ENCODE data around the gene NBPF11. TPM values are rescaled to one million over a fixed set of nuclear protein-coding genes. Genes with fewer than 3 reads are reported as not detected.
"Not testable (repeated sequence)": the region's sequence is repeated elsewhere in the genome, so short reads cannot be mapped to it uniquely, and the experiment has no call there.

The NBPF11 gene
- polyA plus RNA-seq, 1 experiment: 7.6 TPM

DNA sequence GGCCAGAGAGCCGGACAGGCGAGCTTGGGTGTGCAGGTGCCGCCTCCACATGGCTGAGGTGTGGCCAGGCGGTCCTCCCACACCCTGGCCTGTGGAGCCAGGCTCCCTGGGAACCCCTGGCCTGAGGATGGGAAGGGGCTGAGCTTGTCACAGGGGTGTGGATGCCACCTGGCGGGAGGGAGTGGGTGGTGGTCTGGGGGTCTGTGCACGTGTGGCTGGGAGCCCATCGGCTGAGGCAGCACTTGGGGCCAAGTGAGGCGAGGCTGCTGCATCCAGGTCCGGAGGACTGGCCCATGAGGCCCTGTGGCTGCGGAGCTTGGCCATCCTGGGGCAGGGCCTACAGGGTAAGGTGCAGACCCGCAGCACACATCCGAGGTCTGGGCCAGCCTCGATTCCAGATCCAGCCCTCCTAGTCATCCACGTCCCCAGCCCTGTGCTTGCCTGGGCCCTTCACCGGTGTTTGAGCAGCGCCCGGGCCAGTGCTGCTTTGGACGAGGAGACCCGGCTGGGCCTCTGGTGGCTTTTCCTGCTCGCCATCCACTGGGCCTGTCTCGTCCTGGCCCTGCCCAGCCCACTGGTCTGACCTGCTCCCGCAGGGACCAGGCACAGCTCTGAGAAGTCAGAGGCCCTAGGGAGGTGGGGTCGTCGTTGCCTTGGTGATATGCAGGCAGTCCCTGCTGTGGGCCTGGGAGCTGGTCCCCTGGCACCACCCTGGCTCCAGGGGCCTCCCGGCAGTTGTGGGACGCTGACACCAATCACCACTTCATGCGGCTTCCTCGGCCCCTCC, 4.8 kb downstream of the NBPF11 start:
- H3K4me3 ChIP-seq (ENCODE audit: low read depth, low read length); CTCF ChIA-PET; H3K9me3 ChIP-seq (ENCODE audit: control insufficient read depth, insufficient read depth, low read length); H3K27ac ChIP-seq (ENCODE audit: low read depth, low read length); DNase-seq (ENCODE audit: low read depth, low spot score); H3K27me3 ChIP-seq (ENCODE audit: control insufficient read depth, insufficient read depth, low read length); POLR2A ChIA-PET: not testable (repeated sequence)

DNA sequence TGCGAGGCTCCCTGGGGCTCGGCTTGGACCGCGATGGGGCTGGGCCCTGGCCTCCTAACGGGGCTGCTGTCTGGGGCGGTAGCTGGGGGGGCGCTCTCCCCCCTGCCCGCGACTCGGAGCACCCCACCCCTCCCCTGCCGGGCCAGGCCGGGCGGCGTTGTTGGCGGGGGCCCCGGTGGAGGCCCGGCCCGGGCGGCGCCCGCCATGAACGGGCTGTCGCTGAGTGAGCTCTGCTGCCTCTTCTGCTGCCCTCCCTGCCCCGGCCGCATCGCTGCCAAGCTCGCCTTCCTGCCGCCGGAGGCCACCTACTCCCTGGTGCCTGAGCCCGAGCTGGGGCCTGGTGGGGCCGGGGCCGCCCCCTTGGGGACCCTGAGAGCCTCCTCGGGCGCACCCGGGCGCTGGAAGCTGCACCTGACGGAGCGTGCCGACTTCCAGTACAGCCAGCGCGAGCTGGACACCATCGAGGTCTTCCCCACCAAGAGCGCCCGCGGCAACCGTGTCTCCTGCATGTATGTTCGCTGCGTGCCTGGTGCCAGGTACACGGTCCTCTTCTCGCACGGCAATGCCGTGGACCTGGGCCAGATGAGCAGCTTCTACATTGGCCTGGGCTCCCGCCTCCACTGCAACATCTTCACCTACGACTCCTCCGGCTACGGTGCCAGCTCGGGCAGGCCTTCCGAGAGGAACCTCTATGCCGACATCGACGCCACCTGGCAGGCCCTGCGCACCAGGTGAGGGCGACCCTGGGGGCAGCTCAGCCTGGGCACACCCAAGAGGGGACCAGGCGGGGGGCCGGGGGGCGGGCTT, 5.7 kb downstream of the NBPF11 start:
- H3K27ac ChIP-seq (ENCODE audit: low read depth, low read length); H3K4me3 ChIP-seq (ENCODE audit: low read depth, low read length); H3K9me3 ChIP-seq (ENCODE audit: control insufficient read depth, insufficient read depth, low read length); POLR2A ChIA-PET; H3K27me3 ChIP-seq (ENCODE audit: control insufficient read depth, insufficient read depth, low read length); CTCF ChIA-PET; DNase-seq (ENCODE audit: low read depth, low spot score): not testable (repeated sequence)

DNA sequence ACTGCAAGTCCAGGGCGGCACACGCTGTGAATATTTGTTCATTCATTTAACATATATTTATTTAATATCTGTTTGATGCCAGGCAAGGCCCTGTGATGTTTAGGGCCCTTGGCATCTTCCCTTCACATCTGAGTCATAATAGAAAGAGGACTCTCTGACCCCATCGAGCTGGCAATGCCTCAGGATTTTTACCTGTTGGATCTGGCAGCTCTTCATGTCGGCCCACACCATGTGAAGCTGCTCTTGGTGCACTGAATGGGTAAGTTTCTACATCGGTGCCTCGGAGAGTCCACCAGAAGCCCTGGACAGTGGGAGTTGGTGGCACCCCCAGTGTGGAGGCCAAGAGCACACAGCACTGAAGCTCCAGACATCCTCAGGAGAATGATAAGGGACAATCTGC, 8.9 kb downstream of the NBPF11 start:
- POLR2A ChIA-PET; H3K27me3 ChIP-seq (ENCODE audit: control insufficient read depth, insufficient read depth, low read length); H3K27ac ChIP-seq (ENCODE audit: low read depth, low read length); H3K9me3 ChIP-seq (ENCODE audit: control insufficient read depth, insufficient read depth, low read length); DNase-seq (ENCODE audit: low read depth, low spot score); H3K4me3 ChIP-seq (ENCODE audit: low read depth, low read length); CTCF ChIA-PET: not testable (repeated sequence)

DNA sequence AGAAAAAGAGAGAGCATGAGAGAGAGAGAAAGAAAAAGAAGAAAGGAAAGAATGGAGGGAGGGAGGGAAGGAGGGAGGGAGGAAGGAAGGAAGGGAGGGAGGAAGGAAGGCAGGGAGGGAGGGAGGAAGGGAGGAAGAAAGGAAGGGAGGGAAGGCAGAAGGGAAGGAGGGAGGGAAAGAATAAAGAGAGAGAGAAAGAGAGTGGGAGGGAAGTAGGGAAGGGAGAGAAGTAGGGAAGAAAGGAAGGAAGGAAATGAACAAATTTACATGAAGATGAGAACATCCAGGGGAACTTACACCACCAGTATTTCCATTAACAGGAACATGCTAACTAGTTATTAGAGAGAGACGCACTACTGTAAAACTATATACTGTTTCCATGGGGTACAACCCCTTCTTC, 10.1 kb downstream of the NBPF11 start:
- CTCF ChIA-PET: interaction anchor here (0.6 kb wide), 1 partner anchor 869 kb away, joined by 7 read pairs; no protein-coding TSS in a partner anchor
- DNase-seq (ENCODE audit: low read depth, low spot score); POLR2A ChIA-PET; H3K9me3 ChIP-seq (ENCODE audit: control insufficient read depth, insufficient read depth, low read length); H3K27me3 ChIP-seq (ENCODE audit: control insufficient read depth, insufficient read depth, low read length); H3K4me3 ChIP-seq (ENCODE audit: low read depth, low read length); H3K27ac ChIP-seq (ENCODE audit: low read depth, low read length): not testable (repeated sequence)

DNA sequence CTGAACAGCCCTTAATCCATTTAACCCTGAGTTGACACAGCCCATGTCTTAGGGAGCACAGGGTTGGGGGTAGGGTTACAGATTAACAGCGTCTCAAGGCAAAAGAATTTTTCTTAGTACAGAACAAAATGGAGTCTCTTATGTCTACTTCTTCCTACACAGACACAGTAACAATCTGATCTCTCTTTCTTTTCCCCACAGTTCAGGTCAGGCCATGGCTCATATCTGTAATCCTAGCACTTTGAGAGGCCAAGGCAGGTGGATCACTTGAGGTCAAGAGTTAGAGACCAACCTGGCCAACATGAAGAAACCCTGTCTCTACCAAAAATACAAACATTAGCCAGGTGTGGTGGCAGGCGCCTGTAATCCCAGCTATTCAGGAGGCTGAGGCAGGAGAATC, 13.5 kb downstream of the NBPF11 start:
- POLR2A ChIA-PET; H3K27ac ChIP-seq (ENCODE audit: low read depth, low read length); DNase-seq (ENCODE audit: low read depth, low spot score); H3K9me3 ChIP-seq (ENCODE audit: control insufficient read depth, insufficient read depth, low read length); H3K4me3 ChIP-seq (ENCODE audit: low read depth, low read length); H3K27me3 ChIP-seq (ENCODE audit: control insufficient read depth, insufficient read depth, low read length); CTCF ChIA-PET: not testable (repeated sequence)

DNA sequence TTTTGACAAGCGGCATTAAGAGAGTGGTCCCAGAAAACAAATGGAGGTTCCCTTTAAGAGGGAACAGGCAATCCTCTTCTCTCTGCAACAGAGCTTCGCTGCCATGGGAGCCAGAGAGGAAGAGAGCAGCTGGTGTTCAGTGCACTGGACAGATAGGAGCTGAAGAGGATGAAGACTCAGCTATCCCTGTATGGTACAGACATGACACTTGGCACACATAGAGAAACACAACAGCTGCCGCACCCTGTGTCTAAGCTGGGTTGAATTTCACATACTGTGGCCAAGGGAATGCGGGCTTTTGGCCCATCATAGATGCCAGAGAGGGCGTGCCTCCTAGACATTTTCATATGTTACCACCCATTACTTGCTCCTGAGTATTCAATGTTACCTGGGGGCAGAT, 29.7 kb downstream of the NBPF11 start:
- POLR2A ChIA-PET; CTCF ChIA-PET; DNase-seq (ENCODE audit: low read depth, low spot score): not testable (repeated sequence)

DNA sequence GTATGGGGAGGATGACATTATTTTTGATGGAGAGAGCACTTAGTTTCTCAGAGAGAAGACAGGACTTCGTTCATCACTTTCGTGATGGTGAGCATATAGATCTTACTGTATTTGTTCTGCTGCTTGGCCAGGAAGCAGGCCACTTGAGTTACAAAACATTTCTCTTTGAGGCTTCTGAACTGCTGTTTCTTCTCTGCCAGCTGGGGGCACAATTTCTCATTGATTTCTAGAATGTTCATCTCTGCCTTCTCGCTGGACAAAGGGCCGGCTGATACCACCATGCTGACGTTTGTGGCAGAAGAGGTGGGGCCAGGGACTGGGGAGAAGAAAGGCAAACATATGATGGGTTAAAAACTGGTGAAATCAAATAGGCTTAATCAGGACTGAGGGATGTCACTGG, 31.7 kb downstream of the NBPF11 start:
- POLR2A ChIA-PET; H3K4me3 ChIP-seq (ENCODE audit: low read depth, low read length); H3K27ac ChIP-seq (ENCODE audit: low read depth, low read length); CTCF ChIA-PET; DNase-seq (ENCODE audit: low read depth, low spot score); H3K27me3 ChIP-seq (ENCODE audit: control insufficient read depth, insufficient read depth, low read length); H3K9me3 ChIP-seq (ENCODE audit: control insufficient read depth, insufficient read depth, low read length): not testable (repeated sequence)
- TF ChIP-seq, protein P1, sequence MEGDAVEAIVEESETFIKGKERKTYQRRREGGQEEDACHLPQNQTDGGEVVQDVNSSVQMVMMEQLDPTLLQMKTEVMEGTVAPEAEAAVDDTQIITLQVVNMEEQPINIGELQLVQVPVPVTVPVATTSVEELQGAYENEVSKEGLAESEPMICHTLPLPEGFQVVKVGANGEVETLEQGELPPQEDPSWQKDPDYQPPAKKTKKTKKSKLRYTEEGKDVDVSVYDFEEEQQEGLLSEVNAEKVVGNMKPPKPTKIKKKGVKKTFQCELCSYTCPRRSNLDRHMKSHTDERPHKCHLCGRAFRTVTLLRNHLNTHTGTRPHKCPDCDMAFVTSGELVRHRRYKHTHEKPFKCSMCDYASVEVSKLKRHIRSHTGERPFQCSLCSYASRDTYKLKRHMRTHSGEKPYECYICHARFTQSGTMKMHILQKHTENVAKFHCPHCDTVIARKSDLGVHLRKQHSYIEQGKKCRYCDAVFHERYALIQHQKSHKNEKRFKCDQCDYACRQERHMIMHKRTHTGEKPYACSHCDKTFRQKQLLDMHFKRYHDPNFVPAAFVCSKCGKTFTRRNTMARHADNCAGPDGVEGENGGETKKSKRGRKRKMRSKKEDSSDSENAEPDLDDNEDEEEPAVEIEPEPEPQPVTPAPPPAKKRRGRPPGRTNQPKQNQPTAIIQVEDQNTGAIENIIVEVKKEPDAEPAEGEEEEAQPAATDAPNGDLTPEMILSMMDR (IDR thresholded peaks at IDR 0.05; ENCODE audit: low read depth, low read length): peak; percentile 14; the same call in 1 of the 2 replicates

More for the DNA sequence above, 29.7 kb downstream of the NBPF11 start:
- H3K4me3 ChIP-seq (ENCODE audit: low read depth, low read length); H3K27ac ChIP-seq (ENCODE audit: low read depth, low read length); H3K9me3 ChIP-seq (ENCODE audit: control insufficient read depth, insufficient read depth, low read length); H3K27me3 ChIP-seq (ENCODE audit: control insufficient read depth, insufficient read depth, low read length): not testable (repeated sequence)

DNA sequence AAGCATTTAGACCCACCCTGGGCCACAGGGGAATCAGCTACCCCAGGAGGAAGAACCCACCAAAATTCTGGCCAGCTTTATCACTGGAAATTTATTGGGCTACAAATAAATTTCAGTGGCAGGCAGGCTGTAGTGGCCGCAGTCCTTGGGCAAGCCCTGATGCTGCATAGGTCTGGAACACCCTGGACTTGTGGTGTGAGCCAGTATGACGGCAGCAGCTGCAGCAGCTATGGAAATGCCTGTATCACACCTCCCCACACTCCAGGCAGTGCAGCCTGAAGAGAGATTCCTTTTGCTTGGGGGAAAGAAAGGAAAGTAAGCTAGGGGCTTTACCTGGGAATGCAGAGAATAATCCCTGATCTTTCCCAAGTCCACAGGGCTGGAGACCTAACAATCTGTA, 56.3 kb downstream of the NBPF11 start:
- H3K9me3 ChIP-seq (ENCODE audit: control insufficient read depth, insufficient read depth, low read length); H3K27me3 ChIP-seq (ENCODE audit: control insufficient read depth, insufficient read depth, low read length); POLR2A ChIA-PET; CTCF ChIA-PET; H3K27ac ChIP-seq (ENCODE audit: low read depth, low read length); H3K4me3 ChIP-seq (ENCODE audit: low read depth, low read length); DNase-seq (ENCODE audit: low read depth, low spot score): not testable (repeated sequence)

DNA sequence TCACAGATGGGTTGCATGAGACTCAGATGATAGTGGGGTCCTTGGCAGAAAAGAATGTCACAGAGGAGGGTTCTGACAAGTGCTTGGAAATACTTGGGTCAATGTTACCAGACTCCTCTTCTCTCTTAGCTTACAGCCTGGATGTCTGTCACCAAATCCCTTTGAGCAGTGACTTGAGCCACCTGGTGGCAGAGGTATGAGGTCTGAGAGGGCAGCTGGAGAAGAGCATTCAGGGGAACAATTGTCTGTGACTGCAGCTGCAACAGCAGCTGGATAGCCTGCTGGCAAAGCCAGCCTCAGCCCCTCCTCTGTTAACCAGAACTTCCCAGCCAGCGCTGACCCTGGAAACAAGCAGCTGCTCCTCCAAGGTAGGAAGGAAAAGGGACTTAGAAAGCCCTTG, 65.9 kb downstream of the NBPF11 start:
- DNase-seq (ENCODE audit: low read depth, low spot score); POLR2A ChIA-PET; H3K27me3 ChIP-seq (ENCODE audit: control insufficient read depth, insufficient read depth, low read length); H3K27ac ChIP-seq (ENCODE audit: low read depth, low read length); H3K9me3 ChIP-seq (ENCODE audit: control insufficient read depth, insufficient read depth, low read length); CTCF ChIA-PET; H3K4me3 ChIP-seq (ENCODE audit: low read depth, low read length): not testable (repeated sequence)

DNA sequence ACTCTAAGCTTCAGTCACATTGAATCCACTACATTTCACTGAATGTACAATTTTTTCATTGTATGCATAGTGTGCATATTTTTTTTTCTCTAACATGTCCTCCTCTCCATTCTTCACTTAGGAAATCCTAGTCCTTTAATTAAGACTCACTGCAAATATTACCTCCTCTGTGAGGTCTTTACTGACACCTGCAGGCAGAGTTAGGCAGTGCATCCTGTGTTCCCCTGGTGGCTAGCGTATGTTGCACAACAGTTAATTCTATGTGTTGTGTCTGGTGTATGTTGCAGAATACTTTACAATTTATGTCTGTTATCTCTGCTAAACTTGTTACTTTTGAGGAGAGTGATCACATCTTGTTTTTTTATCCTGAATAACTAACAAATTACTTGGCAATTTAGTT, 70.9 kb downstream of the NBPF11 start:
- H3K9me3 ChIP-seq (ENCODE audit: control insufficient read depth, insufficient read depth, low read length); H3K4me3 ChIP-seq (ENCODE audit: low read depth, low read length); CTCF ChIA-PET; H3K27ac ChIP-seq (ENCODE audit: low read depth, low read length); POLR2A ChIA-PET; DNase-seq (ENCODE audit: low read depth, low spot score); H3K27me3 ChIP-seq (ENCODE audit: control insufficient read depth, insufficient read depth, low read length): not testable (repeated sequence)

Data from AG04450 (cell line).